Sigmoid colon (tissue), 3 donors: Measurements from ENCODE around the gene STRAP.

Experiments
- POLR2A ChIP-seq, 2 donors: fragments of 450-650 bp; IDR thresholded peaks; one replicate each; pipeline ENCODE4 v1.6.1; 2016; ENCODE audit warnings: antibody characterized with exemption in 2 of 2, mild to moderate bottlenecking in 2 of 2, moderate library complexity in 2 of 2
- TF ChIP-seq, protein P1 (sequence below), 4 experiments: fragments of 450-650 bp in 3 of 4; fragments of 200-600 bp in 1 of 4; IDR thresholded peaks; one replicate each; pipeline ENCODE4 v1.5.1; 2016 to 2019; ENCODE audit warnings: antibody characterized with exemption in 4 of 4, mild to moderate bottlenecking in 3 of 4, moderate library complexity in 2 of 4

DNA sequence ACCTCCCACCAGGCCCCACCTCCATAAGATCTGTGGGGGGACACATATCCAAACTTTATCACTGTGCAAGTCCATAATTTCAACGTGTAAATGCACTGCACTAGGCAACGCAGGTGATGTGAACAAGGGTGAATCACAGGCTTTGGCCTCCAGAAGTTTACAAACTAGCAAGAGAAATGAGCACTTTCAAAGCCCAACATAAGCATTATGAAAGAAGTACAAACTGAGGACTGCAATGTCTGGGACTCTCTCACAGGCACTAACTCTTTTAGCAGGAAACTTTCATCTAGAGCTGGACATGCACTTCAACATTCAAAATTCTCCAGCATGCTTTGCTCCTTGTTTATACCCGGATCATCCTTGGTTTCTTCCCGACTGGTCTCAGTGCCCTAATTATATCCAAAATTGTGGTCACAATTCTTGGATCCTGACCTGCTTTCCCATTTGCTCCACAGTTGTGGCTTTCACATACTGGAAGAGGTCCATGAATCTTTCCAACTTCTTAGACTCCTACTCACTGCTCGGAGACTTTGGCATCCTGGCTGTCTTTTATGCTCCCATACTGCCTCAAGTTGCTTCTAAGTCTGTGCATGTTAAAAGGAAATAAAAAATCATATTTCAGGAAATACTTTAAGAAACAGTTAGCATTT is 44.9 kb upstream of the STRAP start:
- TF ChIP-seq, protein P1, sequence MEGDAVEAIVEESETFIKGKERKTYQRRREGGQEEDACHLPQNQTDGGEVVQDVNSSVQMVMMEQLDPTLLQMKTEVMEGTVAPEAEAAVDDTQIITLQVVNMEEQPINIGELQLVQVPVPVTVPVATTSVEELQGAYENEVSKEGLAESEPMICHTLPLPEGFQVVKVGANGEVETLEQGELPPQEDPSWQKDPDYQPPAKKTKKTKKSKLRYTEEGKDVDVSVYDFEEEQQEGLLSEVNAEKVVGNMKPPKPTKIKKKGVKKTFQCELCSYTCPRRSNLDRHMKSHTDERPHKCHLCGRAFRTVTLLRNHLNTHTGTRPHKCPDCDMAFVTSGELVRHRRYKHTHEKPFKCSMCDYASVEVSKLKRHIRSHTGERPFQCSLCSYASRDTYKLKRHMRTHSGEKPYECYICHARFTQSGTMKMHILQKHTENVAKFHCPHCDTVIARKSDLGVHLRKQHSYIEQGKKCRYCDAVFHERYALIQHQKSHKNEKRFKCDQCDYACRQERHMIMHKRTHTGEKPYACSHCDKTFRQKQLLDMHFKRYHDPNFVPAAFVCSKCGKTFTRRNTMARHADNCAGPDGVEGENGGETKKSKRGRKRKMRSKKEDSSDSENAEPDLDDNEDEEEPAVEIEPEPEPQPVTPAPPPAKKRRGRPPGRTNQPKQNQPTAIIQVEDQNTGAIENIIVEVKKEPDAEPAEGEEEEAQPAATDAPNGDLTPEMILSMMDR (IDR thresholded peaks at IDR 0.05), result no peak
- no peak for TF ChIP-seq POLR2A (IDR thresholded peaks at IDR 0.05)
